Muscle of leg (tissue), 11 donors: ENCODE results near the gene TMEM18. TPM values are rescaled to one million over a fixed set of nuclear protein-coding genes. Genes with fewer than 3 reads are reported as not detected.

Experiments used
- DNase-seq: peaks from one replicate; pipeline ENCODE4 v3.0.0; 2013
- H3K27ac ChIP-seq: one replicate; pipeline ENCODE4 v1.5.1; 2013; ENCODE audit warnings: mild to moderate bottlenecking, low read length, control low read depth
- H3K27me3 ChIP-seq: one replicate; pipeline ENCODE4 v1.6.1; 2013; ENCODE audit warnings: low read length; ENCODE audit not compliant: control insufficient read depth, insufficient read depth
- H3K36me3 ChIP-seq: one replicate; pipeline ENCODE4 v1.6.1; 2013; ENCODE audit warnings: low read length; ENCODE audit not compliant: control insufficient read depth, insufficient read depth
- H3K4me1 ChIP-seq: one replicate; pipeline ENCODE4 v1.6.1; 2013; ENCODE audit warnings: low read length; ENCODE audit not compliant: control insufficient read depth, insufficient read depth
- H3K4me3 ChIP-seq: one replicate; pipeline ENCODE4 v1.5.1; 2013; ENCODE audit warnings: low read length, control low read depth
- H3K9me3 ChIP-seq: replicated peaks from 2 replicates; pipeline ENCODE4 v1.6.1; 2013; ENCODE audit warnings: low read depth, low read length; ENCODE audit not compliant: control insufficient read depth
- WGBS: methylation state at CpG from one replicate; pipeline ENCODE4 v1.1.5; 2013; ENCODE audit warnings: missing lambda C conversion rate; ENCODE audit not compliant: insufficient coverage; 5-methylcytosine and 5-hydroxymethylcytosine counted together
- polyA plus RNA-seq, 8 donors: library from polyadenylated mRNA; unstranded; fragments of 120-200 nt; gene quantifications; one replicate each; pipeline versions ENCODE4 v1.2.1 to v1.2.3, GENCODE V29; 2013; ENCODE audit warnings: inconsistent platforms in 1 of 8, low replicate concordance in 1 of 8; ENCODE audit not compliant: insufficient read length in 8 of 8, insufficient read depth in 1 of 8
- total RNA-seq: library from RNA; stranded (reverse); fragments of 120-200 nt; gene quantifications from one replicate; pipeline ENCODE4 v1.2.4, GENCODE V29; 2013

TMEM18 gene
- total and polyA plus RNA-seq, 9 donors: 42.7 to 53.4 (median 46.4) TPM

DNA sequence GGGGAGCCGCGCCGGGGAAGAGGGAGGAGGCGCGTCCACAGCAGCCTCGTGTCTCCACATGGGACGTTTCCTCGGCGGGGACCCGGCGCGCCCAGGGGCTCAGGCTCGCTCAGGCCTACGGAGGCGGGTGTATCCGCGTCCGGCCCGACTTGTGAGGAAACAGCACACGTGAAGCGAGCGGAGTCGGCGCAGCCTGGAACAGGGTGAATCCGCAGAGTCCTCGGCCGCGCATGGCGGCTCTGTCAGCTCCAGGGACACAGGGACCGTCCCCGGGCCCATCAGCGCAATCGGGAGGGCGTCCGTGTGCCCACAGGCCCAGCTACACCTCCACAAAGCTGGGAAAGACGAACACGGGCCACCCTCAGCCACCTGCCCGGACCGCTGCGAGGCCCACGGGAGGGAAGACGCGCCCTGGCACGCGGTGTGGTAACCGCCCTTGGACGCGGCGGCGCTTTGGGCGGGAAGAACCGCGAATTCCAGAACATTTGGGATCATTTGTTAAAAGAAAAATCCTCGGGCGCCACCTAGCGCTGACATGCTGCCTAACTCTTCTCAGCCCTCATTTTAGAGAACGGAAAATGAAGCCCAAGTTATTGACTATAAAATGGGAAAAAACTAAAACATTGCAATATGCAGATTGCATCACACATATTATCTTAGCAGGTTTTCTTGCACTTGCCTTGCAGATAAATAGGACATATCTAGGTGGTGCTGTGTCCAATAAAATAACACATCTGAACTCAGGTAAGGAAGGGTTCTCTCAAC is 40.4 kb downstream of the TMEM18 start:
- H3K27ac ChIP-seq: no peak overlapping the region
- no peaks in the 10 kb centered on the region for H3K36me3 ChIP-seq
- DNase-seq: peak; percentile 79
- peak overlapping the region; percentile 34 for H3K4me3 ChIP-seq
- WGBS: 33% methylated on average over 35 of the region's 57 CpGs
- peaks cover under 1% of the 10 kb centered on the region for H3K9me3 ChIP-seq
- peaks cover 6% of the 10 kb centered on the region for H3K4me1 ChIP-seq
- no peaks in the 10 kb centered on the region for H3K27me3 ChIP-seq

DNA sequence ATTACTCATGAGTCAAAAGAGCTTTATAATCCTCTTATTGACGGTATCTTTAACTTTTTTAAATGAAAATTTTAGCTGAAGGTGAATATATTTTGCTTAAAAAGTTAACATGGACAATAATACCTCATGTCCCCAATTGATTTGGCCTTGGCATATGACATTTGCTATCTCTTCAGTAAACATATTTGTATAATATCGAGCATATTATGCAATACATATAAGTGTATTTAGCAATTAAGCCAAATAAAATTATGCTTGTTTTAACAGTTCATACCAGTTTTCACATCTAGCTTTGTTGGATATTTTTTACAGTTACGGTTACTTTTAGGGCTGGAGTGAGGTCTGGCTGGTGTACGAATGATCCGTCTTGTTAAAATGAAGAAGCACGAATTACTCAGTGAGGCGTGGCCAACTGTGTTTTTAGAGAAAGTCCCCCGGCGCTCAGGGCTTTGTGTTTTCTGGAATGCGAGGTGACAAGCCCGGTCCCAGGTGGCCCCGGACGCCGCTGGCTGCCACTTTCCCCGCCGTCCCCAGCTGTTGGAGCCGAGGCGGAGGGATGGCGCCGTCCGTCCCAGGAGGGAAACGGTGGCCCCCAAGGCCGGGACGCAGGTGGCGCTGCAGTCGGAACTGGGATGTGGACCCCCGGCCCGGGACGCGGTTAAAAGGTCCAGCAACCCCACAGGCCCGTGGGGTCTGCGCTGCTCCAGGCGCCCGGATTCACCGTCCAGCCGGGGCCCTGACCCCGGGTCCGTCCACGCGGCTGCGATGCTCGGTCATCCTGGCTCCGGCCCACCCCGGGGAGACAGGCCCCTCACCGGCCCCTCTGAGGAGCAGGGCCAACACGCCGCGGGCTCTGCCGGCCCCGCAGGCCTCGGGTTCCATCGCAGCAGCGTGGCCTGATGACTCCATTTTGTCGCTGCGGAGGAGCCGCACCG is 41.3 kb downstream of the TMEM18 start:
- H3K4me3 ChIP-seq: no peak overlapping the region
- H3K36me3 ChIP-seq: no peaks in the 10 kb centered on the region
- no peak for DNase-seq
- H3K27ac ChIP-seq: no peak overlapping the region
- H3K9me3 ChIP-seq: peaks cover 2% of the 10 kb centered on the region
- WGBS: 85% methylated on average over 54 of the region's 57 CpGs
- H3K27me3 ChIP-seq: no peaks in the 10 kb centered on the region
- H3K4me1 ChIP-seq: peaks cover 6% of the 10 kb centered on the region

DNA sequence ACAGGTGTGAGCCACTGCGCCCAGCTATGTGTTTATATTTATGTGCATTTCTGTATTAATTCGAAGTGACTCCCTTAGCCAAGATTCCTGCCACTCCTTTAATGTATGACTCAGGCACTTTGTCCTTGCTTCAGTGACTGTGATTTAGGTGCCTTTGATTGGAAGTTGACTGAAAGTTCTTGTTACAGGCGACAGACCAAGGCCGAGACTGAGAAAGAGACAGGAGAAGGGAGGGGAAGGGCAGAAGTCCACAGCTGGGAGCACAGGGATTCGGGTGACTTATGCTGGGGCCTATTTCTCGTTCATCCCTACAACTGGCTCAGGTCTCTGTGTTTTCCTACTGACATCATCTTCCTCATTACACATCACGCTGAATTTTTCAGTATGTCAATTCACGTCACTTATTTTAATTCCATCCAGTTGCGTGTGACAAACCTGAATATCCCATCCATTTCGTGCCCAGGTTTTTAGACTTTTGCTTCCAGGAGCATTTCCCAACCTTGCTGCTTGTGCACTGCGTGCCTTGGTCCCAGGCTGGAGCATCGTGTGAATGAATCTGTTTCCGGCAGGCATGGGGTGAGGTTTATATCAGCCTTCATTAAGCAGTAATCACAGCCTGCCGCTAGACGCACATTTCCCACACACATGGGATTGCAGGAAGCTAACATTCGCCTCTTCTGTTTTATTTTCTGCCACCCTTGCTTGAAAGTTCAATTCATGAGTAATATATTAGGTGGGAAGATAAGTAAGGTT is 42.4 kb downstream of the TMEM18 start:
- Histone ChIP-seq H3K36me3 (no peaks in the 10 kb centered on the region), H3K4me1 (peaks cover 6% of the 10 kb centered on the region), H3K4me3 (no peak overlapping the region), H3K27ac (no peak overlapping the region), H3K27me3 (no peaks in the 10 kb centered on the region), H3K9me3 (peaks cover 2% of the 10 kb centered on the region)
- DNase-seq: no peak
- 55% methylated on average over 7 of the region's 16 CpGs for WGBS

- no peaks in the 10 kb centered on the region for H3K36me3 ChIP-seq
- DNase-seq: no peak
- H3K27ac ChIP-seq: no peak overlapping the region
- no peaks in the 10 kb centered on the region for H3K27me3 ChIP-seq
- H3K9me3 ChIP-seq: peaks cover 2% of the 10 kb centered on the region
- peaks cover 6% of the 10 kb centered on the region for H3K4me1 ChIP-seq
- H3K4me3 ChIP-seq: no peak overlapping the region
- 94% methylated on average over 5 of the region's 11 CpGs for WGBS
Observed at GRCh38 chr2:634041-634440, 43.2 kb downstream of the TMEM18 start.

DNA sequence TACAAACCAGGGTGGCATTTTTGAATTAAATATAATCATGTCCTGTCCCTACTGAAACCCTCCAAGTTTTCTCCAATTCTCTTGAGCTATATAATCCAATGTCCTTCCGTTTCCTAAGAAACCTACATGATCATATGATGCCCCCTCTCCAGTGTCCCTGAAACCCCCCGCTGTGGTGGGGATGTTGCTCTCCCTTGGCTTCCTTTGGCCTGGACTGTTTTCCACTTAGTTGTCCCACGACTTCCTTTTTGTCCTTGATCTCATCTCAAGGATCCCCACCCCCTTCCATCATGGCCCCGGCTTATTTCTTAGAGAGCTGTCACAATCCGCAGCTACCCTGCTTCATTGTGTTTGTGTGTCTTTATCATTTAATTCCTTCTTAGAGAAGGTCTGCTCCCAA is 43.8 kb downstream of the TMEM18 start:
- H3K9me3 ChIP-seq: peaks cover 2% of the 10 kb centered on the region
- DNase-seq: no peak
- no peak overlapping the region for H3K27ac ChIP-seq
- no peaks in the 10 kb centered on the region for H3K36me3 ChIP-seq
- H3K27me3 ChIP-seq: peaks cover 2% of the 10 kb centered on the region
- H3K4me1 ChIP-seq: peaks cover 6% of the 10 kb centered on the region
- 100% methylated on average over 1 of the region's 5 CpGs for WGBS
- no peak overlapping the region for H3K4me3 ChIP-seq

- Histone ChIP-seq H3K27ac (no peak overlapping the region), H3K4me3 (no peak overlapping the region), H3K4me1 (peaks cover 6% of the 10 kb centered on the region), H3K36me3 (no peaks in the 10 kb centered on the region), H3K27me3 (peaks cover 2% of the 10 kb centered on the region), H3K9me3 (peaks cover 2% of the 10 kb centered on the region)
- DNase-seq: no peak
Observed at GRCh38 chr2:632471-632870, 44.7 kb downstream of the TMEM18 start.

GRCh38 chr2:631741-632140 is 45.5 kb downstream of the TMEM18 start:
- Histone ChIP-seq H3K9me3 (peaks cover 2% of the 10 kb centered on the region), H3K27me3 (peaks cover 2% of the 10 kb centered on the region), H3K4me1 (peaks cover 4% of the 10 kb centered on the region), H3K36me3 (no peaks in the 10 kb centered on the region), H3K4me3 (no peak overlapping the region), H3K27ac (no peak overlapping the region)
- no CpG with 5 or more reads among the region's 1 CpG for WGBS
- DNase-seq: no peak

- DNase-seq: no peak
- no peaks in the 10 kb centered on the region for H3K4me1 ChIP-seq
- H3K27me3 ChIP-seq: peaks cover 2% of the 10 kb centered on the region
- no peaks in the 10 kb centered on the region for H3K36me3 ChIP-seq
- no CpG with 5 or more reads among the region's 1 CpG for WGBS
- H3K4me3 ChIP-seq: no peak overlapping the region
- H3K9me3 ChIP-seq: peaks cover 2% of the 10 kb centered on the region
- H3K27ac ChIP-seq: no peak overlapping the region
Observed at GRCh38 chr2:630451-631320, 46.5 kb downstream of the TMEM18 start.

- no CpG with 5 or more reads among the region's 2 CpGs for WGBS
- Histone ChIP-seq H3K4me3 (no peak overlapping the region), H3K4me1 (no peaks in the 10 kb centered on the region), H3K27me3 (peaks cover 2% of the 10 kb centered on the region), H3K36me3 (no peaks in the 10 kb centered on the region), H3K27ac (no peak overlapping the region), H3K9me3 (peaks cover 2% of the 10 kb centered on the region)
- DNase-seq: no peak
Observed at GRCh38 chr2:629961-630360, 47.2 kb downstream of the TMEM18 start.
